Measurements from ENCODE around the gene CTNS.

- no peak for TF ChIP-seq CTCF (IDR thresholded peaks at IDR 0.05)
- TF ChIP-seq ZFX (IDR thresholded peaks at IDR 0.05; ENCODE audit: borderline replicate concordance), result no peak
Measured at GRCh38 chr17:3682033-3682432, 45.5 kb downstream of the CTNS start.

Measured in 22Rv1 (cell line).